Endodermal cell (in vitro differentiated cells): Measurements from ENCODE around the gene OR6B1. TPM values are rescaled to one million over a fixed set of nuclear protein-coding genes. Genes with fewer than 3 reads are reported as not detected.

Experiments
- DNase-seq: peaks from one replicate; pipeline ENCODE4 v3.0.0-alpha.2; 2017
- H3K27ac ChIP-seq: 2 replicates; pipeline ENCODE4 v1.5.1; 2013; ENCODE audit warnings: mild to moderate bottlenecking, low read depth, low read length, moderate library complexity
- H3K27me3 ChIP-seq: 2 replicates; pipeline ENCODE4 v1.6.1; 2013; ENCODE audit warnings: mild to moderate bottlenecking, low read length, moderate library complexity; ENCODE audit not compliant: insufficient read depth, control insufficient read depth, poor library complexity, severe bottlenecking
- H3K36me3 ChIP-seq: 2 replicates; pipeline ENCODE4 v1.7.0; 2013; ENCODE audit warnings: mild to moderate bottlenecking, low read length, moderate library complexity; ENCODE audit not compliant: control insufficient read depth, insufficient read depth
- H3K4me1 ChIP-seq: one replicate; pipeline ENCODE4 v1.7.0; 2013; ENCODE audit warnings: low read length; ENCODE audit not compliant: control insufficient read depth, insufficient read depth
- H3K4me3 ChIP-seq: 2 replicates; pipeline ENCODE4 v1.5.1; 2013; ENCODE audit warnings: mild to moderate bottlenecking, low read length, moderate library complexity
- H3K9ac ChIP-seq: 2 replicates; pipeline ENCODE4 v1.6.1; 2013; ENCODE audit warnings: mild to moderate bottlenecking, low read length, moderate library complexity; ENCODE audit not compliant: poor library complexity, severe bottlenecking; ENCODE audit errors: extremely low read depth
- H3K9me3 ChIP-seq: 2 replicates; pipeline ENCODE4 v1.6.1; 2013; ENCODE audit warnings: mild to moderate bottlenecking, low read length, moderate library complexity; ENCODE audit not compliant: control insufficient read depth
- H3K27ac Mint-ChIP-seq: 2 replicates; pipeline ENCODE4 v1.8.0; 2020; ENCODE audit warnings: mixed read lengths
- H3K27me3 Mint-ChIP-seq: 2 replicates; pipeline ENCODE4 v1.8.0; 2021; ENCODE audit warnings: mild to moderate bottlenecking, mixed read lengths; ENCODE audit not compliant: insufficient read depth
- H3K36me3 Mint-ChIP-seq: 2 replicates; pipeline ENCODE4 v1.8.0; 2020; ENCODE audit warnings: low read depth, mixed read lengths
- H3K4me1 Mint-ChIP-seq: 2 replicates; pipeline ENCODE4 v1.8.0; 2020; ENCODE audit warnings: mixed read lengths
- H3K4me3 Mint-ChIP-seq: 2 replicates; pipeline ENCODE4 v1.8.0; 2020; ENCODE audit warnings: mild to moderate bottlenecking, moderate library complexity, mixed read lengths
- H3K9me3 Mint-ChIP-seq: 2 replicates; pipeline ENCODE4 v1.8.0; 2020; ENCODE audit warnings: mild to moderate bottlenecking, mixed read lengths
- WGBS, 2 experiments: methylation state at CpG; one replicate each; pipeline versions ENCODE4 v1.1.5 to v1.1.7; 2013; ENCODE audit warnings: missing lambda C conversion rate in 2 of 2, mixed read lengths in 1 of 2; ENCODE audit not compliant: insufficient coverage in 1 of 2, insufficient read length in 1 of 2; 5-methylcytosine and 5-hydroxymethylcytosine counted together
- total RNA-seq, 2 donors: library from RNA; stranded (reverse); fragmentation: NEBNext Ultra II Directional in 1 of 2; extraction: Animal tissue kit (Norgen Biotek cat#: 25700) in 1 of 2; gene quantifications; 2 replicates in 1 of 2; 3 replicates in 1 of 2; pipeline ENCODE4 v1.2.1, GENCODE V29; 2021
- TF ChIP-seq, protein P1 (sequence below): fragments of 200-600 bp; sonication (generic); conservative IDR thresholded peaks from 2 replicates; pipeline ENCODE4 v1.5.0; 2021; ENCODE audit warnings: antibody characterized with exemption, mild to moderate bottlenecking

The OR6B1 gene
- total RNA-seq, 2 donors from 2014 or later: not detected

DNA sequence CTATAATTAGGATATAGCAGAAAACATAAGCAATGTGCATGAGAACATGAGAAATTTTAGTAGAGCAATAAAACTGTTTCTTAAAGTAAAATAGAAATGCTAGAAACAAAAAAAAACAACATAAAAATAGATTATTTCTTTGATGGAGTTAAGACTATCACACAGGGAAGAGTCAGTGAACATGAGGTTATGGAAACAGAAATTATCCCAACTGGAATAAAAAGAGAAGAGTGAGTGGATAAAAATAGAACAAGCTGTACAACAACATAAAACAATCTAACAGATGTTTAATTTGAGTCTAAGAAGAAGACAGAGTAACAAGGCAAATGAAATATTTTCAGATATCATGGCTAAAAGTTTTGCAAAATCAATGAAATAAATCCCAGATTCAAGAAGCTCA is 7.5 kb upstream of the OR6B1 start:
- Histone ChIP-seq H3K27ac (no peak overlapping the region), H3K4me3 (no peak overlapping the region), H3K27me3 (no peaks in the 10 kb centered on the region), H3K36me3 (no peaks in the 10 kb centered on the region), H3K4me1 (no peaks in the 10 kb centered on the region), H3K9ac (no peak overlapping the region), H3K9me3 (peaks cover 15% of the 10 kb centered on the region)
- no peak overlapping the region for H3K27ac Mint-ChIP-seq
- no peak overlapping the region for H3K4me3 Mint-ChIP-seq
- H3K9me3 Mint-ChIP-seq: peaks cover 11% of the 10 kb centered on the region
- DNase-seq: no peak
- TF ChIP-seq, protein P1, sequence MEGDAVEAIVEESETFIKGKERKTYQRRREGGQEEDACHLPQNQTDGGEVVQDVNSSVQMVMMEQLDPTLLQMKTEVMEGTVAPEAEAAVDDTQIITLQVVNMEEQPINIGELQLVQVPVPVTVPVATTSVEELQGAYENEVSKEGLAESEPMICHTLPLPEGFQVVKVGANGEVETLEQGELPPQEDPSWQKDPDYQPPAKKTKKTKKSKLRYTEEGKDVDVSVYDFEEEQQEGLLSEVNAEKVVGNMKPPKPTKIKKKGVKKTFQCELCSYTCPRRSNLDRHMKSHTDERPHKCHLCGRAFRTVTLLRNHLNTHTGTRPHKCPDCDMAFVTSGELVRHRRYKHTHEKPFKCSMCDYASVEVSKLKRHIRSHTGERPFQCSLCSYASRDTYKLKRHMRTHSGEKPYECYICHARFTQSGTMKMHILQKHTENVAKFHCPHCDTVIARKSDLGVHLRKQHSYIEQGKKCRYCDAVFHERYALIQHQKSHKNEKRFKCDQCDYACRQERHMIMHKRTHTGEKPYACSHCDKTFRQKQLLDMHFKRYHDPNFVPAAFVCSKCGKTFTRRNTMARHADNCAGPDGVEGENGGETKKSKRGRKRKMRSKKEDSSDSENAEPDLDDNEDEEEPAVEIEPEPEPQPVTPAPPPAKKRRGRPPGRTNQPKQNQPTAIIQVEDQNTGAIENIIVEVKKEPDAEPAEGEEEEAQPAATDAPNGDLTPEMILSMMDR: no peak
- H3K4me1 Mint-ChIP-seq: no peaks in the 10 kb centered on the region
- no peaks in the 10 kb centered on the region for H3K27me3 Mint-ChIP-seq
- H3K36me3 Mint-ChIP-seq: no peaks in the 10 kb centered on the region

DNA sequence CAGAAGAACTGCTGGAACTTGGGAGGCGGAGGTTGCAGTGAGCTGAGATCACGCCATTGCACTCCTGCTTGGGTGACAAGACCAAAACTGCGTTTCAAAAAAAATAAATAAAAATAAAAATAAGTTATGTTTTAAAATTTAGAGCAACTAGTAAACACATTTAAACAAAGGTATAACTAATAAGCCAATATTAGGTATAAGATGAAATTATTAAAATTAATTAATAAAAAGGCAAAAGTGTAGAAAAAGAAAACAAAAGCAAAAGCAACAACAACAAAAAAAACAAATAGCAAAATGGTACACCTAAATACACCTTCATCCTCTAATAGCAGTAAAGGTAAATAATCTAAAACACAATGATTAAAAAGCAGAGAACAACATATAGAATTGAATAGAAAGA is 6.2 kb upstream of the OR6B1 start:
- no peaks in the 10 kb centered on the region for H3K36me3 ChIP-seq
- no peaks in the 10 kb centered on the region for H3K36me3 Mint-ChIP-seq
- no peak overlapping the region for H3K9ac ChIP-seq
- H3K27ac ChIP-seq: no peak overlapping the region
- no peaks in the 10 kb centered on the region for H3K4me1 ChIP-seq
- 89% methylated on average over 2 of the region's 3 CpGs; no CpG with 5 or more reads in 1 of the 2 experiments for WGBS, 2 experiments
- H3K27me3 Mint-ChIP-seq: no peaks in the 10 kb centered on the region
- no peak overlapping the region for H3K4me3 Mint-ChIP-seq
- H3K4me3 ChIP-seq: no peak overlapping the region
- peaks cover 12% of the 10 kb centered on the region for H3K9me3 ChIP-seq
- no peaks in the 10 kb centered on the region for H3K27me3 ChIP-seq
- H3K4me1 Mint-ChIP-seq: no peaks in the 10 kb centered on the region
- H3K9me3 Mint-ChIP-seq: peaks cover 11% of the 10 kb centered on the region
- no peak overlapping the region for H3K27ac Mint-ChIP-seq
- DNase-seq: no peak
- TF ChIP-seq, protein P1: no peak

DNA sequence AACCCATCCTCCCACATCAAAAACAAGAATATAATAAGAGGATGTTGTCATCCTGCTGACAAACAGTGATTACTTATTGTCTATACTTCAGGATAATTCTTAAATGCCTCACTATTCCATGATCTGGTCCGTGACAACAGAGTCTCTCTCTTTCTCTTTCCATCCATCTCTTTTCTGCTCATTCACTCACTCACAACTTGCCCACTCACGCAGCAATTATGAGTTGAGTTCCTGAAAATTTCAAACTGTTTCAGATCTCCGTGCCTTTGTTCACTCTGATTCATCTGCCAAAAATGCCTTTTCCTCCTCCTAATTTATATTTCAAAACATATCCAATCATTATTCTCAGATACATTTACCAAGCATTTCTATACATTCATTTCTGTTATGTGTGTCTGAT is 1.4 kb downstream of the OR6B1 start:
- TF ChIP-seq, protein P1: no peak
- H3K36me3 ChIP-seq: no peaks in the 10 kb centered on the region
- Mint-ChIP-seq H3K27ac (no peak overlapping the region), H3K4me3 (no peak overlapping the region), H3K27me3 (peaks cover 3% of the 10 kb centered on the region), H3K36me3 (no peaks in the 10 kb centered on the region), H3K4me1 (no peaks in the 10 kb centered on the region), H3K9me3 (no peaks in the 10 kb centered on the region)
- WGBS, 2 experiments: 86 to 88% methylated on average over 3 of the region's 3 CpGs
- no peak overlapping the region for H3K27ac ChIP-seq
- no peaks in the 10 kb centered on the region for H3K4me1 ChIP-seq
- H3K4me3 ChIP-seq: no peak overlapping the region
- H3K9me3 ChIP-seq: no peaks in the 10 kb centered on the region
- no peaks in the 10 kb centered on the region for H3K27me3 ChIP-seq
- no peak for DNase-seq
- H3K9ac ChIP-seq: no peak overlapping the region
